Activated naive CD8-positive, alpha-beta T cell treated with anti-CD3 and anti-CD28 coated beads for 36 hours (primary cell): Measurements from ENCODE around the gene MEG3. TPM values are rescaled to one million over a fixed set of nuclear protein-coding genes. Genes with fewer than 3 reads are reported as not detected.

Experiments
- DNase-seq: peaks from one replicate; pipeline ENCODE4 v3.0.0; 2021
- H3K27ac Mint-ChIP-seq: one replicate; pipeline ENCODE4 v1.8.0; 2022; ENCODE audit warnings: mild to moderate bottlenecking, moderate library complexity, mixed read lengths
- H3K27me3 Mint-ChIP-seq: one replicate; pipeline ENCODE4 v1.8.0; 2022; ENCODE audit warnings: mild to moderate bottlenecking, mixed read lengths
- H3K36me3 Mint-ChIP-seq: one replicate; pipeline ENCODE4 v1.8.0; 2021; ENCODE audit warnings: mild to moderate bottlenecking, mixed read lengths
- H3K4me1 Mint-ChIP-seq: one replicate; pipeline ENCODE4 v1.8.0; 2021; ENCODE audit warnings: mixed read lengths
- H3K4me3 Mint-ChIP-seq: one replicate; pipeline ENCODE4 v1.8.0; 2022; ENCODE audit warnings: mild to moderate bottlenecking, moderate library complexity, mixed read lengths
- H3K9me3 Mint-ChIP-seq: one replicate; pipeline ENCODE4 v1.8.0; 2022; ENCODE audit warnings: mixed read lengths
- total RNA-seq, 2 experiments: library from RNA; stranded (reverse); gene quantifications; one replicate each; pipeline ENCODE4 v1.2.3, GENCODE V29; 2021

The MEG3 gene
- under 1 TPM in 1 of 2 experiments, not detected in 1; 0.10 TPM for total RNA-seq

- Mint-ChIP-seq H3K9me3 (peaks cover 7% of the 10 kb centered on the region), H3K4me3 (peak within 1 kb of the TSS; percentile 7), H3K4me1 (peaks cover 5% of the 10 kb centered on the region), H3K27me3 (peaks cover 64% of the 10 kb centered on the region), H3K27ac (no peak within 1 kb of the TSS), H3K36me3 (no peaks in the 10 kb centered on the region)
- DNase-seq: no peak
These were observed at the start of gene MEG3 for GRCh38 chr14:100825713-100826331. Gene MEG3, plus strand, starts transcription at chr14:100826118.

- Mint-ChIP-seq H3K4me1 (no peaks in the 10 kb centered on the region), H3K27ac (no peak overlapping the region), H3K27me3 (no peaks in the 10 kb centered on the region), H3K36me3 (no peaks in the 10 kb centered on the region), H3K4me3 (no peak overlapping the region), H3K9me3 (no peaks in the 10 kb centered on the region)
- no peak for DNase-seq
These were observed 49.1 kb upstream of the MEG3 start for GRCh38 chr14:100776681-100777365.

GRCh38 chr14:100777366-100777817 lies 48.5 kb upstream of the MEG3 start:
- H3K9me3 Mint-ChIP-seq: no peaks in the 10 kb centered on the region

GRCh38 chr14:100777818-100778525 lies 47.9 kb upstream of the MEG3 start:
- Mint-ChIP-seq H3K36me3 (no peaks in the 10 kb centered on the region), H3K27me3 (no peaks in the 10 kb centered on the region), H3K4me1 (no peaks in the 10 kb centered on the region), H3K27ac (no peak overlapping the region), H3K4me3 (no peak overlapping the region), H3K9me3 (no peaks in the 10 kb centered on the region)
- no peak for DNase-seq

More at GRCh38 chr14:100777366-100777817, 48.5 kb upstream of the MEG3 start:
- Mint-ChIP-seq H3K4me1 (no peaks in the 10 kb centered on the region), H3K4me3 (no peak overlapping the region), H3K36me3 (no peaks in the 10 kb centered on the region), H3K27ac (no peak overlapping the region), H3K27me3 (no peaks in the 10 kb centered on the region)
- DNase-seq: no peak

- DNase-seq: no peak
- H3K27ac Mint-ChIP-seq: no peak overlapping the region
- no peak overlapping the region for H3K4me3 Mint-ChIP-seq
- no peaks in the 10 kb centered on the region for H3K36me3 Mint-ChIP-seq
- no peaks in the 10 kb centered on the region for H3K9me3 Mint-ChIP-seq
- H3K27me3 Mint-ChIP-seq: no peaks in the 10 kb centered on the region
- no peaks in the 10 kb centered on the region for H3K4me1 Mint-ChIP-seq
These were observed 47.4 kb upstream of the MEG3 start for GRCh38 chr14:100778526-100778882.

GRCh38 chr14:100778951-100779690 lies 46.8 kb upstream of the MEG3 start:
- H3K4me1 Mint-ChIP-seq: no peaks in the 10 kb centered on the region
- DNase-seq: no peak
- no peaks in the 10 kb centered on the region for H3K36me3 Mint-ChIP-seq
- H3K27me3 Mint-ChIP-seq: no peaks in the 10 kb centered on the region
- no peaks in the 10 kb centered on the region for H3K9me3 Mint-ChIP-seq
- no peak overlapping the region for H3K4me3 Mint-ChIP-seq
- no peak overlapping the region for H3K27ac Mint-ChIP-seq

GRCh38 chr14:100779691-100780080 lies 46.2 kb upstream of the MEG3 start:
- H3K27me3 Mint-ChIP-seq: no peaks in the 10 kb centered on the region
- H3K4me1 Mint-ChIP-seq: no peaks in the 10 kb centered on the region
- H3K9me3 Mint-ChIP-seq: no peaks in the 10 kb centered on the region
- H3K27ac Mint-ChIP-seq: no peak overlapping the region
- DNase-seq: no peak
- H3K36me3 Mint-ChIP-seq: no peaks in the 10 kb centered on the region
- H3K4me3 Mint-ChIP-seq: no peak overlapping the region

- Mint-ChIP-seq H3K27ac (no peak overlapping the region), H3K4me3 (no peak overlapping the region), H3K4me1 (no peaks in the 10 kb centered on the region), H3K36me3 (no peaks in the 10 kb centered on the region), H3K27me3 (no peaks in the 10 kb centered on the region), H3K9me3 (no peaks in the 10 kb centered on the region)
- no peak for DNase-seq
These were observed 45.7 kb upstream of the MEG3 start for GRCh38 chr14:100780246-100780645.

- DNase-seq: no peak
- Mint-ChIP-seq H3K27me3 (no peaks in the 10 kb centered on the region), H3K4me3 (no peak overlapping the region), H3K36me3 (no peaks in the 10 kb centered on the region), H3K4me1 (no peaks in the 10 kb centered on the region), H3K27ac (no peak overlapping the region), H3K9me3 (no peaks in the 10 kb centered on the region)
These were observed 45.1 kb upstream of the MEG3 start for GRCh38 chr14:100780646-100781355.

GRCh38 chr14:100781952-100782351 lies 44.0 kb upstream of the MEG3 start:
- DNase-seq: no peak
- H3K36me3 Mint-ChIP-seq: no peaks in the 10 kb centered on the region
- no peak overlapping the region for H3K4me3 Mint-ChIP-seq
- H3K27me3 Mint-ChIP-seq: no peaks in the 10 kb centered on the region
- H3K9me3 Mint-ChIP-seq: no peaks in the 10 kb centered on the region
- no peaks in the 10 kb centered on the region for H3K4me1 Mint-ChIP-seq
- H3K27ac Mint-ChIP-seq: no peak overlapping the region

GRCh38 chr14:100782516-100783320 lies 43.2 kb upstream of the MEG3 start:
- no peak overlapping the region for H3K27ac Mint-ChIP-seq
- H3K27me3 Mint-ChIP-seq: no peaks in the 10 kb centered on the region
- H3K4me1 Mint-ChIP-seq: no peaks in the 10 kb centered on the region
- H3K36me3 Mint-ChIP-seq: no peaks in the 10 kb centered on the region
- no peak overlapping the region for H3K4me3 Mint-ChIP-seq
- H3K9me3 Mint-ChIP-seq: no peaks in the 10 kb centered on the region
- no peak for DNase-seq

GRCh38 chr14:100783630-100784370 lies 42.1 kb upstream of the MEG3 start:
- Mint-ChIP-seq H3K27me3 (no peaks in the 10 kb centered on the region), H3K4me1 (no peaks in the 10 kb centered on the region), H3K36me3 (no peaks in the 10 kb centered on the region), H3K4me3 (no peak overlapping the region), H3K27ac (no peak overlapping the region), H3K9me3 (no peaks in the 10 kb centered on the region)
- no peak for DNase-seq

GRCh38 chr14:100784523-100785337 lies 41.2 kb upstream of the MEG3 start:
- DNase-seq: no peak
- H3K4me3 Mint-ChIP-seq: no peak overlapping the region
- H3K9me3 Mint-ChIP-seq: no peaks in the 10 kb centered on the region
- no peaks in the 10 kb centered on the region for H3K36me3 Mint-ChIP-seq
- no peaks in the 10 kb centered on the region for H3K4me1 Mint-ChIP-seq
- no peak overlapping the region for H3K27ac Mint-ChIP-seq
- H3K27me3 Mint-ChIP-seq: no peaks in the 10 kb centered on the region
